Vagina (tissue), 2 donors: Measurements from ENCODE around the gene SPATA46.
A peak's percentile ranks its signal among the peaks of the same experiment; 100 is the strongest.

ENCODE experiments used
- POLR2AphosphoS5 ChIP-seq, 2 donors: sonication (generic); formaldehyde crosslinking; IDR thresholded peaks; one replicate each; pipeline ENCODE4 v1.9.0; 2017; ENCODE audit warnings: antibody characterized with exemption in 2 of 2, mild to moderate bottlenecking in 2 of 2, low read depth in 1 of 2; ENCODE audit not compliant: insufficient read depth in 1 of 2
- TF ChIP-seq, protein P1 (sequence below), 3 experiments: fragments of 450-650 bp in 2 of 3; fragments of 200-600 bp in 1 of 3; sonication (generic) in 1 of 3; IDR thresholded peaks; one replicate each; pipeline ENCODE4 v1.5.1; 2017 to 2019; ENCODE audit warnings: antibody characterized with exemption in 3 of 3, mild to moderate bottlenecking in 2 of 3, moderate library complexity in 2 of 3

DNA sequence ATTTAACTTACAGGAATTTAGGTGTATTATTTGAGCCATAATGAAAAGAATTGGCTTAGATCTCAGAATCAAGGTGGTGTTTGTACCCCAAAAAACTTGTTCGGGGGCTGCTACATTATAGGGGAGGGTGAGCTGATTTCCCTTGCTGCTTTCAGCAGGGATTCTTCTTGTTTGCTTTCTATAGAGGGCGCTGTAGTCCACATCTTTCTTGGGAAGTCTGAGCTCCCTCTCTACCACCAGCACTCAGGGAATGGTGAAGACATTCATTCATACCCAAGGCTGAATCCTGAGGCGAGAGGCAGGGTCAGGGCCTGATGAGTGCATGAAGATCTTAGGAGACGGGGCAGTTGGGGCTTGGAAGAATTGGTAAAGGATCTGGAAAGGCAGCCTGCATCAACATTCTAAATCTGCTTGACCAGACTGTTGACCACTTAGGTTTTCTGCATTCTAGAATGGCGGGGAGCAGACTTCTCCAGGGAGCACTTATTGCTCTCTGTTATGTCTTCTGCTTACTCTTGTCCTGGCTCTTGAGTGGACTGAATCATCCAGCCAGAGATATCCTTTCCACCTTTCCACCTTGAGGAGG lies 18.9 kb downstream of the SPATA46 start:
- TF ChIP-seq, protein P1, sequence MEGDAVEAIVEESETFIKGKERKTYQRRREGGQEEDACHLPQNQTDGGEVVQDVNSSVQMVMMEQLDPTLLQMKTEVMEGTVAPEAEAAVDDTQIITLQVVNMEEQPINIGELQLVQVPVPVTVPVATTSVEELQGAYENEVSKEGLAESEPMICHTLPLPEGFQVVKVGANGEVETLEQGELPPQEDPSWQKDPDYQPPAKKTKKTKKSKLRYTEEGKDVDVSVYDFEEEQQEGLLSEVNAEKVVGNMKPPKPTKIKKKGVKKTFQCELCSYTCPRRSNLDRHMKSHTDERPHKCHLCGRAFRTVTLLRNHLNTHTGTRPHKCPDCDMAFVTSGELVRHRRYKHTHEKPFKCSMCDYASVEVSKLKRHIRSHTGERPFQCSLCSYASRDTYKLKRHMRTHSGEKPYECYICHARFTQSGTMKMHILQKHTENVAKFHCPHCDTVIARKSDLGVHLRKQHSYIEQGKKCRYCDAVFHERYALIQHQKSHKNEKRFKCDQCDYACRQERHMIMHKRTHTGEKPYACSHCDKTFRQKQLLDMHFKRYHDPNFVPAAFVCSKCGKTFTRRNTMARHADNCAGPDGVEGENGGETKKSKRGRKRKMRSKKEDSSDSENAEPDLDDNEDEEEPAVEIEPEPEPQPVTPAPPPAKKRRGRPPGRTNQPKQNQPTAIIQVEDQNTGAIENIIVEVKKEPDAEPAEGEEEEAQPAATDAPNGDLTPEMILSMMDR (IDR thresholded peaks at IDR 0.05) = peak in 1 of 3 experiments; percentile 17
- TF ChIP-seq POLR2AphosphoS5 (IDR thresholded peaks at IDR 0.05; ENCODE audit: insufficient read depth in 1 of 2, low read depth in 1 of 2) = no peak
